Stimulated activated naive CD8-positive, alpha-beta T cell treated with anti-CD3 and anti-CD28 coated beads, Interleukin-15, Interleukin-2, amounts not matched to agents 100 ng/mL and 50 ng/mL, for 24 hours (primary cell): ENCODE data around the gene TGM2.

Experiments used
- H3K27ac Mint-ChIP-seq: one replicate; pipeline ENCODE4 v1.8.0; 2021; ENCODE audit warnings: mild to moderate bottlenecking, mixed read lengths
- H3K27me3 Mint-ChIP-seq: one replicate; pipeline ENCODE4 v1.8.0; 2021; ENCODE audit warnings: mixed read lengths
- H3K36me3 Mint-ChIP-seq: one replicate; pipeline ENCODE4 v1.8.0; 2021; ENCODE audit warnings: low read depth, mixed read lengths
- H3K4me1 Mint-ChIP-seq: one replicate; pipeline ENCODE4 v1.8.0; 2021; ENCODE audit warnings: low read depth, mixed read lengths
- H3K4me3 Mint-ChIP-seq: one replicate; pipeline ENCODE4 v1.8.0; 2021; ENCODE audit warnings: mild to moderate bottlenecking, mixed read lengths
- H3K9me3 Mint-ChIP-seq: one replicate; pipeline ENCODE4 v1.8.0; 2021; ENCODE audit warnings: mixed read lengths

Gene TGM2

DNA sequence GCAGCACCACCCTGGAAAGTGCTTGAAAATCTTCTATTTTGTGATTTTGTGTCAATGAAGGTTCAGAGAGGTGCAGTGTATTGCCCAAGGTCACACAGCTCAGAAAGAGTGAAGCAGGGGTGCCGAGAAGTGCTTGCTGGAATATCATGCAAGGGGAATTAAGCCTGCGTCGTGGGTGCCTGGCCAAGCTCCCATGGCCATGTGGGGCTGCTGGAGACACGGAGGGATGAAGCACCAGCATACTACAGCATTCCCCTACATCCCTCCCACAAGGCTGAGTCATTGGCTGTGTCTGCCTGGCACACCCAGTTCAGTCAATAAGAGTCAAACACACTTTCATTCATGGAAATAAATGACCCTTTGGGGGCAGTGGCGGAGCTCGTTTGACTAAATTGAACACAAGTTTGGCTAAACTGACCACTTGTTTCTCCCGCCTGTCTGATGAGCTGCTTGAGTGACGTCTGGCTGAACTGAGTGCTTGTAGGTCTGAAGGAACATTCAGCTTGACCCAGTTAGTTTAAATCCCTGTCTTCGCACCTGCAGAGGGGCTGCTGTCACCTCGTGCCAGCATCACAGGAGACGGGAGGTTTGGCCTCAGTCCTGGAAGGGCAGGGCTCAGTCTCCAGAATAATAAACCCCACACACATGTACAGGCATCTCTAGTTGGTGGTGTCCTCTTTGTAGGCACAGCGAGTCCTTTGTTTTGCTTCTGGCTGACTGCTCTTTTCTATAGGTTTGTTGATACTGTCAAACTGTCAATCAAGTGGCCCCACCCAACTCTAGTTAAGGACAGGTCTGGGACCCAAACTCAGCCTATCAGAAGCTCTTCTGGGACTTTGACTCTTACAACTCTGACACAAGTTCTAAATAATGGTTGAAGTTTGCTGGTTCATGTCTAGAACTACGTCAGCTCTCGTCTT is 8.4 kb upstream of the TGM2 start:
- H3K4me3 Mint-ChIP-seq: no peak overlapping the region
- H3K9me3 Mint-ChIP-seq: no peaks in the 10 kb centered on the region
- H3K27ac Mint-ChIP-seq: no peak overlapping the region
- peaks cover 22% of the 10 kb centered on the region for H3K27me3 Mint-ChIP-seq
- no peaks in the 10 kb centered on the region for H3K36me3 Mint-ChIP-seq
- H3K4me1 Mint-ChIP-seq: peaks cover 6% of the 10 kb centered on the region

DNA sequence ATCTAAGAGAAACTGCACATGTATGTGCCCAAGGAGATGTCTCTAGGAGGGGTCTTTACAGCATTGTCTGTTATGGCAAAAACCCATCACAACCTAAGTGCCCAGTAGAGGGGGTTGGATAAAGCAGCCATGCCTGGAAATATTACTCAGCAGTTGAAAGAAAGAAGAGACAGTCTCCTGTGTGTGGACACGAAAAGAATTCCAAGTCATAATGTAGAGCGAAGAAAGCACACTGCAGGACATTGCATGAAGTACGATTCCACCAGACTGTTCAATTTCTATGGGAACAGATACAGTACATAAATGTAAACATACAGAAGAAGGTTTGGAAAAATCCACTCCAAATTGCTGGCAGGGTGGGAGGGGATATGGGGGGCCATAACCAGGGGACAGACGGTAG is 7.3 kb upstream of the TGM2 start:
- no peaks in the 10 kb centered on the region for H3K9me3 Mint-ChIP-seq
- no peak overlapping the region for H3K27ac Mint-ChIP-seq
- no peak overlapping the region for H3K4me3 Mint-ChIP-seq
- H3K4me1 Mint-ChIP-seq: peaks cover 11% of the 10 kb centered on the region
- no peaks in the 10 kb centered on the region for H3K36me3 Mint-ChIP-seq
- H3K27me3 Mint-ChIP-seq: peaks cover 12% of the 10 kb centered on the region

DNA sequence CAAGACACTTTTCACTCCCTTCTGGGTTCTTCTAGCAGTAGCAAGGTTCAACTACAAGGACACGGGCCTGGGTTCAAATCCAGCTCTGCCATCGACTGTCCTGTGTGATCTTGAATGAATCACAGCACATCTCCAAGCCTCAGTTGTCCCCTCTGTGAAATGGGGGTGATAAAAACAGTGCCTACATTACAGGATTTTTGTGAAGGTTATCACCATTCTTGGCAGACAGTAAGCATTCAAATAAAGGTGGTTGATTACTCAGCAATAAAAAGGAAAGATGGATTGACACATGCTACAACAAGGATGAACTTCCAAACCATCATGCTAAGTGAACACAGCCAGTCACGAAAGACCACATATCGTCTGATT is 6.6 kb upstream of the TGM2 start:
- Mint-ChIP-seq H3K4me3 (no peak overlapping the region), H3K27ac (no peak overlapping the region), H3K27me3 (peaks cover 12% of the 10 kb centered on the region), H3K9me3 (no peaks in the 10 kb centered on the region), H3K36me3 (no peaks in the 10 kb centered on the region), H3K4me1 (peaks cover 11% of the 10 kb centered on the region)

DNA sequence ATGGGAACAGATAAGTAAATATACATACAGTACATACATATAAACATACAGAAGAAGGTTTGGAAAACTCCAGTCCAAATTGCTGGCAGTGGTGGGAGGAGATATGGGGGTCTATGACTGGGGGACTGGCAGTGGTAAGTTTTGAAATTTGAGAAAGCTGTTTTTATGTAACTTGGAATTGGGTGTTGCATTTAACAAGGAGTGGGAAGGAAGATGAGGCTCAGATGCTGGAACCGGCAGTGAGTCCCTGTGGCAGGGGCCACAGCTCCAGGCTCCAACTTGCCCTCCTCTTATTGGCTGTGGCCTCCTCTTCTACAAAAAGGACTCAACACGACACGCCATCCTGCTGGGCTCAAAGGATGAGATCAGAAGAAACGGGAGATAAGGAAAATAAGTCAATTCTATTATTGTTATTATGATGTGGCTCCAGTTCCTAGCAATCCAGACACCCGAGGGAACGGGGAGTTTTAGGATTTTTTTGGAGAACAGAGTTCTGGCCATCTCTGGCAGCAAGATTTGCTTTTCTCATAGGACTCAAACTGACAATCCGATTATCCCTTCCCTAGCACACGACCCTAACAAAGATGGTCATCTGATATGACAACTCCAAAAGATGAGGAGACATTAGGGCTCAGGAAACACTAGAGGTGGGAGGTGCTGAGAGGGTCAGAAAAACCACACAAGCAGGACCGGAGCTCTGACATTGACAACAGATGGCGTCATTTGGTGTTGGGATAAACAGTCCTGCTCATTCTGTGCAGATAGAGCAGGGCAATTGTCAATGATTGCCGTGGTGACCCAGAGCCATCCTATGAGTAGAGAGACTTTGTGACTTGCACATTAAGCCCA is 6.0 kb upstream of the TGM2 start:
- Mint-ChIP-seq H3K27ac (no peak overlapping the region), H3K4me3 (no peak overlapping the region), H3K9me3 (no peaks in the 10 kb centered on the region), H3K36me3 (no peaks in the 10 kb centered on the region), H3K27me3 (peaks cover 12% of the 10 kb centered on the region), H3K4me1 (peaks cover 11% of the 10 kb centered on the region)

DNA sequence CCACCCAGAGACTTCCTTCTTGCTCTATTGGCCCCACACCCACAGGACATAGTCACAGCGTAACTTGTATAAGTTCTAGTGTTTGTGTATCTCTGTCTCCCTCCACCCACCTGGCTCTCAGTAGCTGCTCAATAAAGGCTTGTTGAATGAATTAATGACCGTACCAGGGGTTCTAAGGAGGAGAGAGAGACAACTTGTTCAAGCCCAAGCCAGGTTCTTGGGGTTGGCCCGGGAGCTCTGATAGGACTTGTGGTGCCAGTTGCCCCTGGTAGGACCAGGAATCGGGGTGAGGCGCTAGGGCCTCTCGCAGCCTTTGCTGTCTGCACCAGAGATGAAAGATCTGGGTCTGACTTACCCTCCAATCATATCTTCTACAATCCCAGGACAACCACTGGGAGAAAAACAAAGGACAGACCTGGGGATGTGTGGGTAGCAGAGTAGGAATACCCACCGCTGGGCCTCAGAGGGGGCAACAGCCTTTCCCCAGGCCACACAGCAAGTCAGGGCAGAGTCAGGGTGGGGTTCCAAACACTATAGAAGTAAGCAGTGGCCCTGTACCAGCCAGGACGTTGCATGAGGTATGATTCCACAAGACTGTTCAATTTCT is 5.3 kb upstream of the TGM2 start:
- Mint-ChIP-seq H3K27ac (no peak overlapping the region), H3K4me3 (no peak overlapping the region), H3K27me3 (peaks cover 17% of the 10 kb centered on the region), H3K9me3 (no peaks in the 10 kb centered on the region), H3K4me1 (peaks cover 17% of the 10 kb centered on the region), H3K36me3 (no peaks in the 10 kb centered on the region)

DNA sequence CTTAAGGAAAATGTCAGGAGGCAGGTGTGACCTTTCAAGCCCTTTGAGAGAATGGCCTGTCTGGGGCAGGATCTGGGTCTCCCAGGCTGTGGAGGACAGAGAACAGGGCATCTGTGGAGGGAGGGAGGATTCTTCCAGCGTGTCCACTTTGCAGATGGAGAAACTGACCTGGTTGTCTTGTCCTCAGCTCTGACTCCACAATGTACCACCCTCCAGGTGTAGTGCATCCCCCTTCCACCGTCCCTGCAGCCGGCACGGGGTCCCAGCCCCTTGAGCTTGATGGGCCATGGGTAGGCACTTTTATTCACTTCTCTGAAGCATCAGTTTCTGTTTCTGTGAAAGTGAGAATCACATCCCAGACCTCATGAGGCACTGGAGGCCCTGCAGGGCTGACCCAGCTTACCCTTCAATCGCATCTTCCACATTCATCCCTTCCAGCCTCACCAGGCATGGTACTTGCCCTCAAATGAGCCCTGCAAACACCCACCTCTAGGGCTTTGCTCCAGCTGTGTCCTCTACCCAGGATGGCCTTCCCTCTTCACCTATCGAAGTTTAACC is 4.6 kb upstream of the TGM2 start:
- peaks cover 19% of the 10 kb centered on the region for H3K27me3 Mint-ChIP-seq
- no peaks in the 10 kb centered on the region for H3K9me3 Mint-ChIP-seq
- no peak overlapping the region for H3K4me3 Mint-ChIP-seq
- H3K36me3 Mint-ChIP-seq: no peaks in the 10 kb centered on the region
- H3K27ac Mint-ChIP-seq: no peak overlapping the region
- H3K4me1 Mint-ChIP-seq: peaks cover 17% of the 10 kb centered on the region

DNA sequence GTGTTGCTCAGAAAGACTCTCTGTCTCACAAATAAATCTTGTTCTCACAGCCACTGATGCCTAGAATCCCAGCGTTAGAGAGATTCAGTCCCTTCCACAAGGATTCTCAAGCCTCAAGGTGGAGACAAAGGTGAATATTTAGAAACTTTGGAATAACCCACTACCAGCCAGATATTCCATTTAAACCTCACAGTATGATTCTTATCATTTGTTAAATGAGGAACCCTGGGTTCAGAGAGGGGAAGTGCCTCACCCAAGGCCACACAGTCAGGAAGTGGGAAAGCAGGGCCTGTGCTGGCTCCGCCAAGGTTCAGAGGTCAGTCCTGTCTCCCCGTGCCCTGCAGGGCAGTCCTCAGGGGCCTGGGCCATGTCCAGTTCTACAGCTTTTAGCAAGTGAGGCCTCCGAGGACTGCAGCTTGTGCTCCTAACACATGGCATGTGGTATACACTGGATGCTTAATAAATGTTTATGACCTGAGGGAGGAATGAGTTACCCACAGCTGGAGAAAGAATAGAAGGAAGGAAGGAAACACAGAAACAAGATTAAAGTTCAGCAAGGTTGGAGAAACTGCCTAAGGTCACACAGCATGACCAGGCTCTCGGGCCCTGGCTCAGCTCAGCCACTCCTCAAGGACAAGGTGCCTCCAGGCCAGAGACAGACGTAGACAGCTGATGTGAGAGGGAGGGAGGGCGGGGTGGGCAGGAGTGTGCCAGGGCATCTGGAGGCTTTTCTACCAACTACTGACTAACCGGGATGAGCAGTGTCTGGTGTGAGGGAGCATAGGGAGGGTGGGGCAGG is 3.9 kb upstream of the TGM2 start:
- Mint-ChIP-seq H3K4me1 (peaks cover 17% of the 10 kb centered on the region), H3K27ac (no peak overlapping the region), H3K9me3 (no peaks in the 10 kb centered on the region), H3K27me3 (peaks cover 19% of the 10 kb centered on the region), H3K4me3 (no peak overlapping the region), H3K36me3 (no peaks in the 10 kb centered on the region)

DNA sequence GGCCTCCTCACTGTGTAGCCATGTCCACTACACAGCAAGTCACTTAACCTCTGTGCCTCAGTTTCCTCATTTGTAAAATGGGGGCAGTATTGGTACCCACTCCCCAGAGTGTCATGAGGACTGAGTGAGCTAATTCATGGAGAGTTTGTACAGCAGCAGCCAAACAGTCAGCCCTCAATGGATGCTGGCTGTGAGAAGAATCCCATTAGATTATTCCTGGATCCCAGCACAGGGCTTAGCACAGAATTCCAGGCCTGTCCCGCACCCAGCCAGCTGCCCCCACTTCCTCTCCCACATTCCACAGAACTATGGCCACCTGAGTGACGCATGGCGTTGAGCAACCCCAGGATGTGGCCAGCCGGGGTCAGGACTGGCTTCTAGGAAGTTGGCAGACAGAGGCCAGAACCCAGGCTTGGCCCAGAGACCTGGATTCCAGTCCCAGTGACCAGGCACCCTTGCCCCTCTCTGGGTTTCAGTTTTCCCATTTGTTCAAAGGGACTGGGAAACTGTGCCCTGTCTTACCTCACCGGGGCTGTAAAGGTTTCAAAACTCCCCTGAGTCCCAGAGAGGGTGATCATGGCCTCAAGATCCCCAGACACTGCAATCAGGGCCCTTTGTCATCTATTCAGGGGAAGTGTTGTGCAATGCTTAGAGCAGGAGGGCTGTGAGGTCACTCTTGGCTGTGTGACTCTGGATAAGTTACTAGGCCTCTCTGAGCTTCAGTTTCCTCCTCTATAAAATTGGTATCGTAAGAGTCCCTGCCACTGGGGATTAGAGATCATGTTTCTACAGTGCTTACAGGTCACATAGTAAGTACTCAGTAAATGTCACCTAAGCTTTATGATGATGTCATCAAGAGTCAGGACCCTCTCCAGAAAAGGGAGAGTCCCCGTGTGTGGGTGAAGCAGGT is 3.0 kb upstream of the TGM2 start:
- no peaks in the 10 kb centered on the region for H3K9me3 Mint-ChIP-seq
- H3K36me3 Mint-ChIP-seq: no peaks in the 10 kb centered on the region
- peaks cover 22% of the 10 kb centered on the region for H3K27me3 Mint-ChIP-seq
- no peak overlapping the region for H3K27ac Mint-ChIP-seq
- H3K4me1 Mint-ChIP-seq: peaks cover 17% of the 10 kb centered on the region
- no peak overlapping the region for H3K4me3 Mint-ChIP-seq

DNA sequence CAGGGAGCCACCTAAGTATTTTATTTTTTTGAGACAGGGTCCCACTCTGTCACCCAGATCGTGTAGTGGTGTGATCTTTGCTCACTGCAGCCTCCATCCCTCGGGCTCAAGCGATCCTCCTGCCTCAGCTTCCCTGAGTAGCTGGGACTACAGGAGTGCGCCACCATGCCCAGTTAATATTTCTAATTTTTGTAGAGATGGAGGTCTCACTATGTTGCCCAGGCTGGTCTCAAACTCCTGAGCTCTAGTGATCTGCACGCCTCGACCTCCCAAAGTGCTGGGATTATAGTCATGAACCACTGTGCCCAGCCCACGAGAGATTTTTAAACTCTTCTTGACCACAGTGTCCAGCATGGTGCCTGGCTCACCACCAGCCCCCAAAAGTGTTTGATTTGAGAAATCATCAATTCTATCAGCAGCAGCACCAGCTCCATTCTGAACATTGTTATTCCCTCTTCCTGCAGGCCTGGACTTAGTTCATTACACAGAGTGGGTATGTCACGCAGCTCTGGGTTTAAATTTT is 2.3 kb upstream of the TGM2 start:
- no peak overlapping the region for H3K27ac Mint-ChIP-seq
- H3K36me3 Mint-ChIP-seq: no peaks in the 10 kb centered on the region
- peaks cover 21% of the 10 kb centered on the region for H3K27me3 Mint-ChIP-seq
- no peaks in the 10 kb centered on the region for H3K9me3 Mint-ChIP-seq
- H3K4me1 Mint-ChIP-seq: peaks cover 17% of the 10 kb centered on the region
- no peak overlapping the region for H3K4me3 Mint-ChIP-seq

DNA sequence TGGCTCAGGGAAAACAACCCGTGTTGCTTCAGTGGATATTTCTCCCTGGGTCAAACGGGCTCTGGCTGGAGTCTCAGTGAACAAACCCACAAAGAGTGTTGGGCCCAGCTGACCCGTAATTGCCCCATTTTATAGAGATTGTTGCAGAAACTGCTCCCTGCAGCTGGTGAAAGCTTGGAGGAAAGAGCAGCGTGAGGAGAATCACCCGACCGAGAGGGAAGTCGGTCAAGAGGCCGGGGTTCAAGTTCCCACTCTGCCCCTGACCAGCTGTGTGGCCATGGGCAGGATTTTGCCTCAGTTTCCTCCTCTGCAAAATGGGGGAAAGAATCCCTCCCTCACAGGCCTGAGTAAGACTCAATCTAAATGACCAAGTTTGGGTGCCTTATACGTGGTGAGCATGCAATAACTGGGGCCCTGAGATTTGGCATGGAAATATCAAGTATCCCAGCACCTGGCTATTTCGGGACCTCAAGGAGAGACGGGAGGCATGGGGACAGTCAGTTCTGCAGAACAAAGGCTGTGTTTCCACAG is 1.7 kb upstream of the TGM2 start:
- no peak overlapping the region for H3K4me3 Mint-ChIP-seq
- no peak overlapping the region for H3K27ac Mint-ChIP-seq
- H3K36me3 Mint-ChIP-seq: no peaks in the 10 kb centered on the region
- peaks cover 17% of the 10 kb centered on the region for H3K27me3 Mint-ChIP-seq
- H3K9me3 Mint-ChIP-seq: no peaks in the 10 kb centered on the region
- peaks cover 17% of the 10 kb centered on the region for H3K4me1 Mint-ChIP-seq

DNA sequence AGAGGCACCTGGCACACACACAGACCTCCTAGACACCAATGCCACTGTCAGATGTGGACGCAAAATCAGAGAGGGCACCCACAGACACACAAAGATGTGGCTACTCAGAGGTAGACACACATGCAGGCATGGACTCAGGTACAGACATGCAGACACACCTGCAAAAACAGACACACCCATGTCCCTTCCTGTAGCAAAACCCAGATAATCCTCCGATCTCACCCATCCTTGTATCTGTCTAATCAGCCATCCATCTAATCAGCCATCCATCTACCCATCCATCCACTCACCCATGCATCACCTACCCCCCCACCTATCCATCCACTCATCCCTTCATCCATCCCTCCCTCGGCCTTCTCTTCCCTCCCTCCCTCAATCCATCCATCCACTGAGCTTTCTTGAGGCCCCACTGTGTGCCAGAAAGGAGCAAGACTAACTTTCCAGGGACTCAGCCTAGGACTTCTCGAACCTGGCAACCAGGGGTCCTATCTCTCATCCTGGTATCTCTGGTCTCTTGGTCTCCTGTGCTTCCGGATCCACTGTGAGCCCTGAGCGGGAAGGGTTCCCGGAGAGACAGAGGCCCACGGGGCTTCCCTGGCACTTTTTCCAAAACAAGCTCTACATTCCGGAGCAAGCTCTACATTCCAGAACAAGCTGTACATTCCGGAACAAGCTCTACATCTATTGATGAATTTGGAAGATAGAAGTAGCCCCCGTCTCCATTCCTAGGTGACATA is 1.1 kb upstream of the TGM2 start:
- H3K27me3 Mint-ChIP-seq: peaks cover 15% of the 10 kb centered on the region
- peaks cover 17% of the 10 kb centered on the region for H3K4me1 Mint-ChIP-seq
- no peak overlapping the region for H3K27ac Mint-ChIP-seq
- no peaks in the 10 kb centered on the region for H3K9me3 Mint-ChIP-seq
- no peaks in the 10 kb centered on the region for H3K36me3 Mint-ChIP-seq
- no peak overlapping the region for H3K4me3 Mint-ChIP-seq

DNA sequence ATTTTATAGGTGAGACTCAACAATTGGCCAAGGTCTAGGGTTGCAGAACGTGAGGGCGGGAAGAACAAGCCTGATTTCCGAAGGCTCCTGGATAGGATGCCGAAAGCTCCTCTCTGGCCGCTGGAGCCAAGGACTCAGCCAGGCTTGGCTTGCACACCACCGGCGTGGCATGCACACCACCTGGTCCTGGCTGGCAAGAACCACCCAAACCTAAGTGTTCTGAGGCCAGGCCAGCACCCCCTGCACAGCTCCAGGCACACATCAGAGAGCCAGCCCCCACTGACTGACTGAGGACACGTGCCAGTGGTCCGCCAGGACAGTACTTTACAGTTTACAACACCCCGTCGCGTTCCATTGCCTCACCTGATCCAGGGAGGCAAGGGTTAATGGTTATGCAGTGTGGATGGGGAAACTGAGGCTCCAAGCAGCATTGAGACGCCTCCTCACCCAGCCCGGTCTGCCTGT is 414 bp downstream of the TGM2 start:
- Mint-ChIP-seq H3K36me3 (no peaks in the 10 kb centered on the region), H3K4me3 (no peak overlapping the region), H3K9me3 (no peaks in the 10 kb centered on the region), H3K27ac (no peak overlapping the region), H3K4me1 (peaks cover 17% of the 10 kb centered on the region), H3K27me3 (peaks cover 10% of the 10 kb centered on the region)
